PC-9 (cell line): ENCODE data around the gene LGSN.

ENCODE experiments used
- CTCF ChIP-seq: fragments of 200-600 bp; sonication (generic); conservative IDR thresholded peaks from 2 replicates; pipeline ENCODE4 v1.6.1; 2017; ENCODE audit warnings: mixed run types, antibody characterized with exemption, mild to moderate bottlenecking, moderate library complexity
- EZH2 ChIP-seq: fragments of 200-600 bp; sonication (generic); IDR thresholded peaks from 2 replicates; pipeline ENCODE4 v1.8.0; 2017; ENCODE audit warnings: antibody characterized with exemption, low read depth

GRCh38 chr6:63245420-63245819, 74.4 kb downstream of the LGSN start:
- no peak for TF ChIP-seq CTCF
- TF ChIP-seq EZH2: no peak
